ENCODE measurements around the gene BCL2.
"Not testable (repeated sequence)": the region's sequence is repeated elsewhere in the genome, so short reads cannot be mapped to it uniquely, and the experiment has no call there.

The BCL2 gene

DNA sequence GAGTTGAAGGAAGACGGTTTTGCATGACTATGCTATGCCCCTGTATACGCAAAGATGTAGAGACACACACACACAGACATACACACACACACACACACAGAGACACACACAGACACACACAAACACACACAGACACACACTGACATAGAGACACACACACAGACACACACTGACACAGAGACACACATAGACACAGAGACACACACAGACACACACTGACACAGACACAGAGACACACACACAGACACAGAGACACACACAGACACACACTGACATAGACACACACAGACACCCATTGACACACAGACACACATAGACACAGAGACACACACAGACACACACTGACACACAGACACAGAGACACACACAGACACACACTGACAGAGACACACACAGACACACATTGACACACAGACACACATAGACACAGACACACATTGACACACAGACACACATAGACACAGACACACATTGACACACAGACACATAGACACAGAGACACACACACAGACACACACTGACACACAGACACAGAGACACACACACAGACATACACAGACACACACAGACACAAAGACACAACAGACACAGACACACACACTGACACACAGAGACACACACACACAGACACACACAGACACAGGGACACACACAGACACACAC lies 121.3 kb downstream of the BCL2 start:
- no peak for DNase-seq

GRCh38 chr18:63197246-63197869 lies 122.2 kb downstream of the BCL2 start:
- no peak for DNase-seq

- DNase-seq, result no peak
Measured at GRCh38 chr18:63195326-63196159, 124.0 kb downstream of the BCL2 start.

GRCh38 chr18:63192885-63193349 lies 126.7 kb downstream of the BCL2 start:
- no peak for DNase-seq

DNA sequence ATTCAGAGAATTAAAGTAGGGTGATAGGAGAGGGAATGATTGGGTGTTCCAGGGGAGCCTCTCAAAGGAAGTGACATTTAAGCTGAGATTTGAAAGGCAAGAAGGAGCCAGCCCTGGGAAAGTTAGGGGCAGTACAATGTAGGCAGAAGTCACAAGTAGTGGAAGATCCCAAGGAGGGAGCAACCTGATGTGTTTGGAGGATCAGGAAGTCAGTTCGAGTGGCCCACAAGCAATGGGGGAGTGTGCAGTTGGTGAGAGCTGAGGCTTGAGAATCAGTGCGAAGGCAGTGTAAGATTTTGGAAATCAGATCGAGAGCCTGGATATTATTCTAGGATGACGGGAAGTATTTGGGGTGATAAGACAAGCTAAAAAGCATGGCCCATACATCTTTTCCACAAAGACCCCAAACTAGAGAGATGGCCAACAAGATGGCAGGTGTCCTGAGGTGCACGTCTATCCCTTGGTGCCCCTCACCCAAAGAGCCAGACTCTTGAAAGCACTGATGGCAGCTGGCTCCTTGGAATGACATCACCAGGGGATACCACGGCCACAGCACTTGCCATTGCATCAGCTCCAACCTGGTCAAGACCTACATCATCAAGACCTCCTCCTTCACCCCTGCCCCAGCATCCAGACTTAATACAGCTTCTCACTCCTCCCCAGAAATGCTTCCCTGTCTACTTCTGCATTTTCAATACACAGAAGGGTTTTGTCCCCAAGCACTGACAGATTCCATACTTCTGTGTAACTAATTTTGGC lies 127.3 kb downstream of the BCL2 start:
- DNase-seq, result no peak

- no peak for DNase-seq
Measured at GRCh38 chr18:63191413-63191812, 128.2 kb downstream of the BCL2 start.

- not testable (repeated sequence) for DNase-seq
Measured at GRCh38 chr18:63190838-63191237, 128.7 kb downstream of the BCL2 start.

GRCh38 chr18:63189817-63190216 lies 129.8 kb downstream of the BCL2 start:
- no peak for DNase-seq

- no peak for DNase-seq
Measured at GRCh38 chr18:63189041-63189440, 130.5 kb downstream of the BCL2 start.

DNA sequence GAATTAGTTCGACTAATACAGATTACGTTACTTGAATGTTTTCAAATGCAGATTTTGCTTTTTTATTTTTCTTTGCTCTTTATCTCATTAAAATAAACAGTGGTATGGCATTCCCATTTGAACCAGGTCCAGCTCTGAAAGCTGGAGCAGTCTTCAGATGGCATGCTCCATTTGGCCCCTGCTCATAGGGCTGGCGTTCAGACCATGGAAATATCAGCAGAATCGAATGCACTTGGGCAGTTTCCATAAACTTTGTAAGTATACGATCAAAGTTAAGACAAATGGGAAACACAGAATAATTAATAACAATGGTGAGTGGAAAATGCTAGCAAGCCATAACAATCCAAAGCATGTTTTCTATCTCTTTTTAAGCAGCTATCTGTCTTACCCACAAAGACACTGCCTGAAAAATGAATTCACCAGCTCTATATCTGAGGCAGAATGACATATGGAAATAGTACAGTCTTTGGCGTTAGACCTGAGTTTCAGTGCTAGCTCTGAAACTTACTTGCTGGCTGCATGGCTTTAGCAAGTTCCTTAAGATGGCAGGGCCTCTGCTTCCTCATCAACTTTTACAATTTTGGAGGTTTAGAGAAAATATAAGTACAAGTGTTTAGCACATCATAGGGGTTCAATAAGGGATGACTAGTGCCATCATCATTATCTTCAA lies 131.6 kb downstream of the BCL2 start:
- no peak for DNase-seq

- no peak for DNase-seq
Measured at GRCh38 chr18:63187223-63187574, 132.4 kb downstream of the BCL2 start.

- DNase-seq, result no peak
Measured at GRCh38 chr18:63186520-63187222, 132.9 kb downstream of the BCL2 start.

- no peak for DNase-seq
Measured at GRCh38 chr18:63185984-63186383, 133.6 kb downstream of the BCL2 start.

DNA sequence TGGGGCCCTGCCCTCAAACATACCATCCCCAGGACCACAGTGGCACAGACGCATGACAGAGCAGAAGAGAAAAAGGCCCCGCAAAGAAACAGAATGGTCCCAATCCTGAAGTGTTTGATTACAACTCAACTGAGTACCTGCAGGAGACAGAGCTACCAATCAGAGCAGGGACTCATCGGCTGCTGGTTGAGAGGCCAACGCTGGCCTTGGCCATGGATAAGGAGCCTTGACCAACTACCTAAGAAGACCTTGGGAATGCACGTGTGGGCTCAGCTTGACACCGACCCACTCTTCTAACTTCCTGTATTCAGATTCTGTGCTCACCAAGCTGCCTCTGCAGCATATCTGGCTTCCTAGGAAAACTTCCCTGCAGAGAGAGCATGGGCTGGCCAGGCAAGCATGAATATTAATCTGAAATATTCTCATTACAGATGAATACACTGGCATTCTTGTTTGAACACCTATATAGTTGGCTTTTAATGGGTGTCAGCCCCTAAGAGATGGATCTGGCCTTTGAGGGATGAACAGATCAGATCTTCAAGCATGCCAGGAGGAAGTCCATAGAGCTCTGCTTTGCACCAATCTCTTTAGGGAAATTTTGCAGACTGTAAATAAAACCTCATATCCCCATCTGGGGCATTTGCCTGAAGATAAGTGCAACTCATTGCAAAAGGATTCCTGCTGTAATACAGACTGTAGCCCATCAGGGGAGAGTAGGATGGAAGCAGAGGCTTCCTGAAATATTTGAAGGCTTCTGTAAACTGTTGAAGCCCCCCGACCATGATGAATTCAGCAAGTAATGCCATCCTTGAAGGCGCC lies 135.4 kb downstream of the BCL2 start:
- no peak for DNase-seq

DNA sequence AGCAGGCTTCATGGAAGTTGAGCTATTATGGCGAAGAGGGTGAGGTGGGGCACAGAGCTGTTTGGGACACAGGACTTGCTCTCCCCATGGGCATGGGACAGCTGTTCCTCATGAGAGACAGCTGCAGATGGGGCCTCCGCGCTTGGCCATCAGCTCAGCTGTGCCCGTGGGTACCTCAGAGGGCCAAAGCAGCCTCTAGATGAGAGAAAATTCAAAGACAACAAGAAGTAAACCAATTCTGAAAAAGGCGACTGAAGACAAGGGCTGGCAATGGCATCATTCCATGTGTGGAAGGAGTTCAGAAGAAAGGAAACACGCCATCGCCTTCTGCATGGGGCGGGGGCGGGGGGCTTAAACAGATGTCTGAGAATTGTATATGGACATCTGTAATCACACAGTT lies 136.2 kb downstream of the BCL2 start:
- no peak for DNase-seq

DNA sequence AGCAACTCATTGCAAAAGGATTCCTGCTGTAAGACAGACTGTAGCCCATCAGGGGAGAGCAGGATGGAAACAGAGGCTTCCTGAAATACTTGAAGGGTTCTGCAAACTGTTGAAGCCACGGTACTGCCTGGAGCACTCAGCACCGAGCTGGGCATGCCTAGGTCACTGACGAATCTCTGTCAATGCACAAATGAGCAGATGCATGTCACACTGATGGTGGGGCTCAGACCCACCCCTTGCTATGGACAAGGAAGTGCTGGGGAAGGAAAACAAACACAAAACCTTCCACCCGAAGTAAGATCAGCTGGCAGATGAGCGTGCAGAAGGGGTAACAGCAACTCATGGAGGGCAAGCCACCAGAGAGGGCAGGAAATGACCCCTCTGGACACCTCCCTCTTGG lies 136.7 kb downstream of the BCL2 start:
- no peak for DNase-seq

GRCh38 chr18:63182310-63182772 lies 137.2 kb downstream of the BCL2 start:
- DNase-seq, result no peak

GRCh38 chr18:63181706-63182309 lies 137.8 kb downstream of the BCL2 start:
- no peak for DNase-seq

GRCh38 chr18:63180971-63181376 lies 138.6 kb downstream of the BCL2 start:
- no peak for DNase-seq

DNA sequence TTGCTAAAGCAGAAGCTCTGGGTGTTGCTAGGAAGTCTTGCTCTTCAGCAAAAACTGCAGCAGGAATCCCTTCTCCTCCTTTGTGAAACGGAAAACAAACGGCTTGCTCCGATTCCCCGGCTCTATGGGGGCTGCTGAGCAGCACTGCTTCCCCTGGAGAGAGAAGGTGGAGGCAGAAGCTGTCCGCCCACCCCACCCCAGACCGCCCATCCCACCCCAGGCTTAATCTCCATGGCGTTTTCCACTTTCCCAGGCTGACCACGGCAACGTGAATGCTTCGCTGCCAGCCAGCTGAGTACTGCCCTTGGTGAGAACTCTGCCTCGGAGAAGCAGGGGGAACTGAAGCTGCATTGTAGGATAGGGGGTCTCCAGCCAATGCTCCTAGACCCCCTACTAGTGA lies 139.2 kb downstream of the BCL2 start:
- DNase-seq, result no peak
